Measurements from ENCODE around the gene RPS2.
A peak's percentile ranks its signal among the peaks of the same experiment; 100 is the strongest.

The RPS2 gene

DNA sequence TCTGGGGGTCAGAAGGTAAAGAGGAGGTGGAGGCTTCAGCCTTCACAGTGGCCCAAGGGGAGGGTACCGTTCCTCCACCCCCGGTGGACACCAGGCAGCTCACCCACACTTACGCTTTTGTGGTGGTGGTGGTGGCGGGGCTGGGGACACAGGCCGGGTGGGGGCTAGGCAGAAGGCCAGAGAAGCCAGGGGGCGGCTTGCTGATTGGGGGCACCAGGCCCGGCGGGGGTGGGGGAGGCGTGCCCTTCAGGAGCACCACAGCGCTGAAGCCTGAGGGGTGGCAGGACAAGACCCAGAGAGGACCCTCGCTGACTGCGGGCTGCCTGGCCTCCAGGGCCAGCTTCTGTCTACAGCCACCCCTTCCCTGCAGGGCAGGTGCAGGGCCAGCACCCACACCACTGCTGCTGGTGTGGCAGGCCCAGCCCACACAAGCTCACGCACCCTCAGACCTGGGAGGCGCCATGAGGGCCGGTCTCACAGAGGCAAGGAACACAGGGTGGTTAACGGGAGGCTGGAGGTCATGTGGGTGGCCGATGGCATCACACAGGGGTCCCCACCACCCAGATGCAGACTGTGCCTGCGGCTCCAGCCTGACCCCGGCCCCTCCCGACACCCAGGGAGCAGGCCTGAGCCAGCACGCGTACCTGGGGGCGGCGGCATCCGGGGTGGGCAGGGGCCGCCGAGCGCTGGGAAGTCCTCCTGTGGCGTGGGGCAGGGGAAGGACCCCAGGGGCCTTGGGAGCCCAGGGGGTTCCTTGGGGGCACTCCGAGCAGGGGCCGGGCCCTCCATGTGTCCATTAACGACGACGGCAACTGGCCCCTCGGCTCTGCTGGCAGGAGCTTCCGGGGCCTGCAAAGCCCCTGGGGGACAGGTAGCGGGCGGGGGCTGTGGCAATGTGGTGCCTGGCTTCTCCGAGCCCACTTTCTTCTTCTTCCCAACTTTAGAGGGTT lies 34.5 kb upstream of the RPS2 start:
- DNase-seq (ENCODE audit: low spot score) = no peak

DNA sequence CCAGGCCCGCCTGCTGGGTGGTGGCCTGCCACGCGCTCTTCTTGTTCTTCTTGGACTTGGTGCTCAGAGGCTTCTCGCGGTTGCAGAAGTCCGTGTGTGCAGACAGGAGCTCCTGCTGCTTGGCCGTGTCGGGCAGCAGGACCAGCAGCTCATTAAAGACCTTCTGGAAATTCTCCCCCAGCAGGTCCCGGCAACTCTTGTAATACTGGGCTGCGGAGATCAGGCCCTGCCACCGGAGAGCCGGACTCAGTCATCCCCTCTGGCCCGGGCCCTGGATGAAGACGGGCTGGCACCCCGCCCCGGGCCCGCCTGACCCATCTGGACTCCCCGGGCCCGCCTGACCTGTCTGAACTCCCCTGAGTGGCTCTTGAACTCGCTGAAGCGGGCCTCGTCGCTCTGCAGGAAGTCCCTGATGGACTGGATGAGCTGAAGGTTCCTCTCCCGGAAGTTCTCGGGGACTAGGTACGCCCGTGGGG lies 33.8 kb upstream of the RPS2 start:
- no peak for DNase-seq (ENCODE audit: low spot score)

DNA sequence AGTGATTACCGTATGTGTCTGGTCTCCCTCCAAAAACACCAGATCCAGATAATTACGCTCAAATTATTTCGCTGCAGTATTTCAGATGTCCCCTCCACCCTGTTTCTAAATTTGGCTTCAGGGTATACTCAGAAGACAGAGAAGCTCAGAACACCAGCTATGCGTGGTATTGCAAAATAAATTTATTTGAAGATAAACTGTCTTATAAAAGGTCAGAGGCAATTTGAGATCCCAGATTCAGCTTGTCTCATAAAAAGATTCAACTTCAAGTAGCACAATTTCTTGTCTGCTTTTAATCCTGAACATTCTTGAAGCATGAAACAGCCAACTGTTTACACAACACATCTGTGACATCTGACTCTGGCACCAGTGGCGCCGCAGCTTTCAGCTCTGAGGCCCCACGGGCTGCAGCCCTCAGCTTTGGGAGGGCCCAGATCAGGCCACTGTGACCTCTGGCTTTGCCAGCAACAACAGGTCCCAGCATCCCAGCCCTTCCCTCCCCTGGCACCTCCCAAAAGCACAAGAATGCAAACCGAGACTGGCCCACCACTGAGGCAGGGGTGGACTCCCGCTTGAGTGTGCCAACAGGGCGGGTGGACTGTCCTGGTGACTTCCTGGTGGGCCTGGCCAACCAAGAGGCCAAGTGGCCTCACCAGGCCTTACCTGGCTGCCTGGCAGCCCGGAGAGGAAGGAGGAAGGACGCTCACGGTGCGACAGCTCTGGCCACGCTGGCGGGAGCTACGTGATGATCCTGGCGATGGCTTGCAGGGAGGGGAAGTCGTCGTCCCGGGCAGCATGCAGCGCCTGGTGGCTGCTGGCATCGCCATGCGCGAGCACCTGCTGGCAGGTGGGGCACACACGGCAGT lies 33.1 kb upstream of the RPS2 start:
- no peak for DNase-seq (ENCODE audit: low spot score)

DNA sequence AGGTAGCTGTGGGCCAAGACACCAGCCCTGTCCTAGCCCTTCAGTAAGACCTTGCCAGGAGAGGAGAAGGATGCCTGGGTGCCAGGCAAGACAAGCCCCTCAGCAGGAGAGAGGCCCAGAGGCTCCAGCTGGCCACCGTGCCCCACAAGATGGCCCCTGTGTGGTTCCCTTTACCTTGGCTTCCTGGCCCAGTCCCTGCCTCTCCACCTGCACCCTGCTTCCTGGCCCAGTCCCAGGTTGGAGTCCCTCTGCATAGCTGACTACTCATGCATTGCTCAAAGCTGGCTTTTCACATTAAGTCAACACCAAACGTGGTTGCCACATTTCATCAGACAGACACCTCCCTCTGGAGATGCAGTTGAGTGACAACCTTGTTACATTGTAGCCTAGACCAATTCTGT lies 29.1 kb upstream of the RPS2 start:
- no peak for DNase-seq (ENCODE audit: low spot score)

DNA sequence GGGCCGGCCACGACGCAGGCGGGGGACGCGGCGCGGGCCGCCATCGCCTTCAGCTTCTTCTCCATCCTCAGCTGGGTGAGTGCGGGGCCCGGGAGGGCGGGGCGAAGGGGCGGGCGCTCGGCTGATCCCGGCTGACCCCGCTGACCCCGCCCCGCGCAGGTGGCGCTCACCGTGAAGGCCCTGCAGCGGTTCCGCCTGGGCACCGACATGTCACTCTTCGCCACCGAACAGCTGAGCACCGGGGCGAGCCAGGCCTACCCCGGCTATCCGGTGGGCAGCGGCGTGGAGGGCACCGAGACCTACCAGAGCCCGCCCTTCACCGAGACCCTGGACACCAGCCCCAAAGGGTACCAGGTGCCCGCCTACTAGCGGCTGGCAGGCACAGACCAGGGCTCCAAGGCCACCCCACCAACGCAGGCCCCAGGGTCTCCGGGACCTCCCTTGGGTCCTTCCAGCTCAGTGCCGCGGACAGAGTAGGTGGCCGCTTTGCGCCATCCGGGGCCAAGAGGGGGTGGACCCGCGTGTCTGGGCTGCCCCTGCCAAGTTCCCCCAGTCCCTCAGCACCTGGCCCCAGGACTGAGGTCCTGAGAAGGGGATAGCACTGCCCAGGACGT lies 28.2 kb upstream of the RPS2 start:
- DNase-seq (ENCODE audit: low spot score) = no peak

DNA sequence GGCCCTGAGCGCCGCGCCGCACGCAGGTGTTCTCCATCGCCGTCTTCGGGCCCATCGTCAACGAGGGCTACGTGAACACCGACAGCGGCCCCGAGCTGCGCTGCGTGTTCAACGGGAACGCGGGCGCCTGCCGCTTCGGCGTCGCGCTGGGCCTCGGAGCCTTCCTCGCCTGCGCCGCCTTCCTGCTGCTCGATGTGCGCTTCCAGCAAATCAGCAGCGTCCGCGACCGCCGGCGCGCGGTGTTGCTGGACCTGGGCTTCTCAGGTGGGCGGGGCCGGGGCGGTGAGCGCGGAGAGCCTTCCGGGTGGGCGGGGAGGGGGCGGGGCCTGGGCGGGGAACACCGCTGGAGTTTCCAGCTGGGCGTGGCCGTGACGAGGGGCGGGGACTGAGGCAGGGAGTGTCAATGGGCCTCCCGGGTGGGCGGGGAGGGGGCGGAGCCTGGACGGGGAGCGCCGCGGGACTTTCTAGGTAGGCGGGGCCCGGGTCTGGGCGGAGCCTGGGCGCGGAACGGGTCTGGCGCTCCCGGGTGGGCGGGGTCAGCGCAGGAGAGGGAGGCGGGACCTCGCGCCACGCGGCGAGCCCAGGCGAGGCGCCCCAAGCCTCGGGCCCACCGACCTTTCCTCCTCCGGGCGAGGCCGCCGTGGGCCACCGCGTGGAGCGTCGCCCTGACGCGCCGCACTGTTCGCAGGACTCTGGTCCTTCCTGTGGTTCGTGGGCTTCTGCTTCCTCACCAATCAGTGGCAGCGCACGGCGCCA lies 27.5 kb upstream of the RPS2 start:
- DNase-seq (ENCODE audit: low spot score) = peak; percentile 57

DNA sequence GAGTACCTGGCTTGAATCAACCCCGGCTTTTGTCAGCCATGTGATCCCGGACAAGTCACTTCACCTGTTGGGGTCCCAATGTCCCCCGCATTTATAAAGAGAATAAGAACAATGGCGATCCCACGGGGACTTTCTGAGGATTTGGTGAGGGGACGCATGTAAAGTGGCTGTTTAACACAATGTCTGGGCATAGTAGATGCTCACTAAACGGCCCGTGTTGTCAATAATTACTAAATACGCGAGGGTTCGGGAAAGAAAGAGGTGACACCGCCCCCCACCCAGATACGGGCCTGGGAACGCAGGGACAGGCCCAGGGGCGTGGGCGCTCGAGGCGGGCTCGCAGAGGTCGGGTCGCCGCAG lies 26.9 kb upstream of the RPS2 start:
- DNase-seq (ENCODE audit: low spot score) = no peak

DNA sequence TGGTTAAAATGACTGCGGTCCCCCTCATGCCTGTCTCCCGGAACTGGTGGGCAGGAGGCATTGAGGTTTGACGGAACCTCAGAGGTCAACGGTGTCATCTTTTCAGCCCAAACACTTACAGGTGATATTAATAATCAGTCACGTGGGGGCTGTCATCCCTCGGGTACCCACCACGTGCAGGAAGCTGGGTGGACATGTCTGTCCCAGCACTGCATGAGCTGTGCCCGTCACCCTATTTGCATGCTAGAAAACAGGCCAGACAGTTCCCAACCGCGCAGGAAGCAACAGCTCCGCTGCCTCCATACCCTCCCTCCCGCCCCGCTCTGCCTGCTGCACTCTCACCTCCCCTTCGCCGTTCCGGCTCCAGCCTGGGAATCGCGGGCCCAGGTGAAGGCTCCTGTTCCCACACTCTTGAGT lies 26.5 kb upstream of the RPS2 start:
- DNase-seq (ENCODE audit: low spot score) = no peak

DNA sequence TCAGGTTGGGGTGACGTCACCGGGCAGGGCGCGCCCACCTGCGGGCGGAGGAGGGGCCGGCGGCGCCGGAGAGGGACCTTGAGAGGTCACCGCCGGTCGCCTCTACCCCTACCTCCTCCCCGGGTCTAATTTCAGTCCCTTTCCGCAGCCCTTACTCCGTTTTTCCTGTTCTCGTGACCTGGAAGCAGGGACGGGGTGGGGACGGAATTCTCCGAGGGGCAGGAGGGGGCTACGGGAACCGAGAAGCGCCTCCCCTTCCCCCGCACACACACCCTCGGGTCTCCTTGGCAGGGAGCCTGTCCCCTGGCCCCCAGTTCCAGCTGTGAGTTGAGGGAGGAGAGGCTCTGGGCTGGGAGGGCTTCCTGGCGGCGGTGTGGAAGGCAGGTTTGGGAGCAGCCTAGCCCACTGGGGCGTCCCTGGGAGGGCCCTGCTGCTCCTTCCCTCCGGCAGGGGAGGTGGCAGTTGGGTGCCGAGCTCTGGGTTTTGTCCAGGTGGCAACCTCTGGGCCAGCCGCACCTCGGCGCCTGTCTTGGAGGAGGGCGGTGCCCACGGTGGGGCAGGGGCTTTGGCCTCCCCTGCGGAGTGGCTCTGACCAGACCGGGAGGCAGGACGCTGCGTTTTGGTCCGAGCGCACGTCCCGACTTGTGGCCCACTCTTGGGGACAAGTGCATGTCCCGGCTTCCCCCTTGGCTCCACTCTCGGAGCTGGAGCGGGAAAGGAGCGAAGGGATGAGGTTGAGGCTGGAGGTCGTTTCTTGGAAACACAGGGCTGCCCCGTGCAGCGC lies 25.9 kb upstream of the RPS2 start:
- DNase-seq (ENCODE audit: low spot score) = peak; percentile 41

DNA sequence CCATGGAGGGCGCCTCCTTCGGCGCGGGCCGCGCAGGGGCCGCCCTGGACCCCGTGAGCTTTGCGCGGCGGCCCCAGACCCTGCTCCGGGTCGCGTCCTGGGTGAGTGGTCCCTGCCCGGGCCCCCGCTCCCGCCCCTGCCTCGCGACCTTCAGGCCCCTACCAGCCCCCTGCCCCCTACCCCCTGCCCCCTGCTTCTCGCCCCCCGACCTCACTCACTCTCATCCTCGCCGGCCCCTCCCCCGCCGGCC lies 25.4 kb upstream of the RPS2 start:
- no peak for DNase-seq (ENCODE audit: low spot score)

DNA sequence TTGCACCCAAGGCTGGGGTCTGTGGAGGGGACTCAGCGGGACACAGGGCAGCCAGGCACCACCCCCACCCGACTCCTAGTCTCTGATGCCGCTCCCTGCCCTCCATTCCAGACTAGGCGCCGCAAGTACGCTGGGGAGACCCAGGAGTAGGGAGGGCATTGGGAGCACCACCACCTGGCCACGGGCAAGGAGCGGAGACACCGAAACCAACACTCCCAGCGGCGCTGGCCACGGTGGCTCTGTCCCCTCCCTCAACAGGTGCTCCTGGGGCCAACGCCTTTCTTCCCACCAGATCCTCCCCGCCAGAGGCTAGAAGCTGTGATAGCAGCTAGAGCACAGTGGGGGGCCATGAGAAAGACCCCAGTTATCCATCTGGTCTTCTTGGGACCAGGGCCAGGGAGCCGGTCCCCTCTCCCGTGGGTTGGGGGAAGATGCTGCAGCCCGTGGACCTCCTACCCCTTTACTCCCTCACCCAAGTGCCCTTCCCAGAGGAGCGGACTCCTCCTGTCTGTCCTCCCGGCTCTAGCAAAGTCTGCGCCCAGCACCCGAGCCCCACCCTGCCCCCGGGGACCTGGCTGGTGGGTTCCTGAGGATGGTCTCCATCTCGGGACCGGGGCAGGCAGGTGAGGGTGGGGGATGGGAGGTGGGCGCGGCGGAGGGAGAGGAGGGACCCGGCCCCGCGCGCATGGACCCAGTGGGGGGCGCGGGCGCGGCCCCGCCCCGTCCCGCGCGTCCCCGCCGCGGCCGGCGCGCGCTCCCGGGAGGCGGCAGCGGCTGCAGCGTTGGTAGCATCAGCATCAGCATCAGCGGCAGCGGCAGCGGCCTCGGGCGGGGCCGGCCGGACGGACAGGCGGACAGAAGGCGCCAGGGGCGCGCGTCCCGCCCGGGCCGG lies 24.8 kb upstream of the RPS2 start, which contains the start of gene SYNGR3:
SYNGR3 (plus strand) TSS at position 762 of the 892 bp plus-strand sequence. CDS start 133 bp downstream, outside the sequence.
- no peak for DNase-seq (ENCODE audit: low spot score)

DNA sequence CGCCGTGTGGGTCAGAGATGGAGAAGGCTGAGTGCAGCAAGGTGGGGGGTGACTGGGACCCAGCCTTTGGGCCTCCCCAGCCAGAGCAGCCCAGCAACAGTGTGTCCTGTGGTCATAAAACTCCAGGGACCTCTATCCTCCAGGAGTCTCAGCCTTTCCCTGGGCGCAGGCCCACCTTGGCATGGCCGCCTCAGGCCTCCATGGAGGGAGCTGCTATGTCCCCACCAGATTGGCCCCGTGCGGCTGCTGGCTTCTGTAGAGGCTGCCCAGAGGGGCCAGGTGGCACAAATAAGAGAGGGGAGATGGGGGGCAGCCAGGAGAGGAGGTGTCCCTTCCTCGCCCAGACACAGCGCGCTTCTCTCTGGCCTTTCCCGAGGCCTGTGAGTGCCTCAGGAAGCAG lies 22.6 kb upstream of the RPS2 start:
- DNase-seq (ENCODE audit: low spot score) = no peak

DNA sequence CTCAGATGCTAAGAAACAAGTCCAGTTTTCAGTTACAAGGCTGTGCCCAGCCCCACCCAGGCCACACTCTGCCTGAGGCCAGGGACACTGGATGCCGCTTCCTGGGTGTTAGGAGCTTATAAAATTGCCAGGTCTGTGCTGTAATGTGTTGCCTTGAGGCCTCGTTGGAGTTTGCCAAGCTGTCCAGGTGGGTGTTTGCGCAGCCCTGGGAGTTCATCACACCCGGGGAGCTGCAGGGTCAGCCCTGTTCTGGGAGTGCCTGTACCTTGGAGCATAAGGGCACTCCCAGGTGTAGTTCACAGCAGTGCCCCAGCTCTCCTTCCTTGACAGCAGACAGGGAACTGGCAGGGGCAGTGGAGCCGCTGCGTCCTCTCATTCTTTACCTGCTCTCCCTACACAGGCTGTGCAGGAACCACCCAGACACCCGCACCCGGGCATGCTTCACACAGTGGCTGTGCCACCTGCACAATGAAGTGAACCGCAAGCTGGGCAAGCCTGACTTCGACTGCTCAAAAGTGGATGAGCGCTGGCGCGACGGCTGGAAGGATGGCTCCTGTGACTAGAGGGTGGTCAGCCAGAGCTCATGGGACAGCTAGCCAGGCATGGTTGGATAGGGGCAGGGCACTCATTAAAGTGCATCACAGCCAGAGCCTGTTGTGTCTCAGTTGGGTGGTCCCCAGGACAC lies 21.0 kb upstream of the RPS2 start:
- no peak for DNase-seq (ENCODE audit: low spot score)

DNA sequence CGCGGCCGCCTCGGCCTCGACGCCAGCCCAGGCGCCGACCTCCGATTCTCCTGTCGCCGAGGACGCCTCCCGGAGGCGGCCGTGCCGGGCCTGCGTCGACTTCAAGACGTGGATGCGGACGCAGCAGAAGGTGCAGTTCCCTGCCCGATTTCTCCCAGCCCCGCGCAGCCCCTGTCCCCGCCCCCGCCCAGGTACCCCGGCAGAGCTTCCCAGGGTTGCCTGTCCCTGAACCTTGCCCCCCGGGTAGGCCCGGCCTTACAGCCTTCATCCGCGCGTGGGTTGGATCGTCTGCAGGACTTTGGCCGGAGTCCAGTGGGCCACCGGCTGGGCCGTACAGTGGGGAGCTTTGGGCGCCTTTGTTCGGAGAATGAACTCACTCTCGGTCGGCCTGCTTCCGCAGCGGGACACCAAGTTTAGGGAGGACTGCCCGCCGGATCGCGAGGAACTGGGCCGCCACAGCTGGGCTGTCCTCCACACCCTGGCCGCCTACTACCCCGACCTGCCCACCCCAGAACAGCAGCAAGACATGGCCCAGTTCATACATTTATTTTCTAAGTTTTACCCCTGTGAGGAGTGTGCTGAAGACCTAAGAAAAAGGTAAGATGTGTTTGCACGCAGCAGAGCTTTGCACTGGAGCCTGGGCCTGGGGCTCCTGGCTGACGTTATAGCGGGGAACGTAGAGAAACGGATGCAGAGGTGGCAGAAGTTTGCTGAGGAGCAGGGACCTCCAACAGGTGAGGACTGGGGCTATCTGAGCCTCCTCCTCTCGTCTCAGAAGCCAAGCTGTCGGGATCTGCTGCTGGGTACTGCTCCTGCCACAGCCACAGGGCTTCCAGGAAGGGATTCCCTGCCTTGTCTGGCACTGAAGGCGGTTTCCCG lies 20.0 kb upstream of the RPS2 start:
- DNase-seq (ENCODE audit: low spot score) = no peak

DNA sequence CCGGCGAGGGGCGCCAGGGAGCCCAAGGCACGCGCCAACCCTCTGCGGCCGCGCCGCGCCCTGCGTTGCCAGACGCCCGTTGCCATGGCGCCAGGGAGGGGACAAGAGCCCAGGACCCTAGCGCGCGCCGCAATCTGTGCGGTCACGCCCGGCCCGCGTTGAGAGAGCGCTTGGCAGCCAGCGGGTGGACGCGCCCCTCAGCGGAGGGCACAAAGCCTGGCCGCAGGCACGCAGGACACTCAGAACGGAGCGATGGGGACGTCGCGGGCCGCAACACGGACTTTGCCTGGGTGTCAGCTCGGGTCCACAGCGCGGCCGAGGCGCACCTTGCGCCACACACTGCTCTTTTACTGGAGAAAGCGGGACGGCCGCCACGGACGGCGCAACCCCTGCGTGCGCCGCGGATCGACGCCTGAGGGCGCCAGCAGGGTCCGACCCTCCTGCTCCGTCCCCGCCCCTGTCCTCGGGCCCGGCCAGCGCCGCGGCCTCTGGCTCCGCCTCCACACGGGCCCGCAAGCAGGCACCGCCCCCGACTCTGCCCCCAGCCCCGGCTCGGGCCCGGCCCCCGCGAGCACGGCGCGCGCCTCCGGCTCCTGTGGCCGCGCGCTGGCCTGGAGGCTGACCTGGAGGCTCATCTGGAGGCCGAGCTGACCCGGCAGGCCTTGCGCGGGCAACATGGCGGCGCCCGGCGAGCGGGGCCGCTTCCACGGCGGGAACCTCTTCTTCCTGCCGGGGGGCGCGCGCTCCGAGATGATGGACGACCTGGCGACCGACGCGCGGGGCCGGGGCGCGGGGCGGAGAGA lies 19.1 kb upstream of the RPS2 start, which contains the start of gene GFER:
GFER (plus strand) TSS at position 650 of the 803 bp plus-strand sequence; CDS start at position 676, 26 bp downstream.
- DNase-seq (ENCODE audit: low spot score) = peak; percentile 95

DNA sequence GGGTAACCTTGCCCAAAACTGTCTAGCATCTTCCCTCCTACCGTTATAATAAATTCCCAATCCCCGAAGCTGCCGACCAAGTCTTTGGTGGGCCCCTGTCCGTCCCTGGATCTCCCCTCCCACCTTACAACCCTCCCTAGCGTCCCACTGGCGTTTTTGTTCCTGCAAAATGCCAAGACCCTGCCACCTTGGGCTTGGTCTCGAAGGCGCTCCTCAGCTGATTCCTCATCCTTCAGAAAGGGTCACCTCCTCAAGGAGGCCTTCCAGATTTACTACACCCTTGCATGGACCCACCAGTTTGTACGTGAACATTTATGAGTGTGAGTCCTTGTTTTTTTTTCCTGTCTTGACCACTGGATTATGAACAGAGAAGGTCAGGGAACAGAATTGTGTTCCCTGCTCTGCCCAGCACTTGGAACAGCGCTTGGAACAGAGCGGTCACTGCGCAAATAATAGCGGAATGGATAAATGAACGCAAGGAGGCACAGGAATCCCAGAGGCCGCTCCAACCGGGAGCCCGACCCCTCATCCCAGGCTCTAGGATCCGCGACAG lies 18.4 kb upstream of the RPS2 start:
- DNase-seq (ENCODE audit: low spot score) = no peak

DNA sequence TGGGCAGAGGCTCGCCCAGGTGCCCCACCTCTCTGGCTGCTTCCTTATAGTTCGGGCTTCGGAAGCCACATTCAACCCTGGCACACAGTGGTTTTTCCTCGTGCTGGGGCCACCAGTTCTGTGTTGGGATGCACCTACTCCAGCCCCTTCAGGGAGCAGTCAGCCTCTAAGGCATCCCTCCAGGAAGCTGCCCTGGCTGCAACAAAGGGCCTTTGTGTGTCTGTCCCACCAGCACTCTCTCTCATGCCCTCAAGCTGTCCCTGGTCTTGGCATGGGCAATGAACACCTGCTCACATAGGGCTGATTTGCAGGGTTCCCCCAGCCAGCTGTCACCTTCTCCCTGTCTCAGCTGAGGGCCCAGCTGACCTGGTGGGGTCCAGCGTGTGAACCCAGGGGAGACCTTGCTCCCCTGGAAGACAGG lies 17.4 kb upstream of the RPS2 start:
- DNase-seq (ENCODE audit: low spot score) = no peak

All from LoVo (cell line).